WTC11 (cell line): ENCODE data around the gene PANK4.

Experiments used
- CTCF ChIP-seq: fragments of 200-600 bp; IDR thresholded peaks from 2 replicates; pipeline ENCODE4 v1.8.0; 2022; ENCODE audit warnings: antibody characterized with exemption
- HMGXB4 ChIP-seq: sonication (generic); formaldehyde crosslinking; IDR thresholded peaks from 2 replicates; pipeline ENCODE4 v1.8.1; 2023; ENCODE audit warnings: mild to moderate bottlenecking, moderate library complexity, missing genetic modification reagents
- IRF2 ChIP-seq: sonication (generic); formaldehyde crosslinking; IDR thresholded peaks from 2 replicates; pipeline ENCODE4 v1.8.0; 2022; ENCODE audit warnings: low read depth, missing genetic modification reagents, borderline replicate concordance
- JUN ChIP-seq: sonication (generic); formaldehyde crosslinking; IDR thresholded peaks from 2 replicates; pipeline ENCODE4 v1.8.0; 2023; ENCODE audit warnings: mild to moderate bottlenecking, missing genetic modification reagents
- KAT7 ChIP-seq: sonication (generic); formaldehyde crosslinking; IDR thresholded peaks from 2 replicates; pipeline ENCODE4 v1.8.1; 2023; ENCODE audit warnings: missing genetic modification reagents, mild to moderate bottlenecking, borderline replicate concordance
- NFYB ChIP-seq: sonication (generic); formaldehyde crosslinking; conservative IDR thresholded peaks from 2 replicates; pipeline ENCODE4 v1.8.0; 2022; ENCODE audit warnings: low read depth, missing genetic modification reagents
- SP1 ChIP-seq: sonication (generic); formaldehyde crosslinking; conservative IDR thresholded peaks from 2 replicates; pipeline ENCODE4 v1.8.1; 2022; ENCODE audit warnings: missing genetic modification reagents
- TEAD4 ChIP-seq: sonication (generic); formaldehyde crosslinking; IDR thresholded peaks from 2 replicates; pipeline ENCODE4 v1.8.0; 2022; ENCODE audit warnings: mild to moderate bottlenecking, missing genetic modification reagents
- ZBTB21 ChIP-seq: sonication (generic); formaldehyde crosslinking; IDR thresholded peaks from 2 replicates; pipeline ENCODE4 v1.8.1; 2023; ENCODE audit warnings: mild to moderate bottlenecking, missing genetic modification reagents, borderline replicate concordance
- ZNF423 ChIP-seq: fragments of 250-450 bp; sonication (Bioruptor Pico); IDR thresholded peaks from 2 replicates; pipeline ENCODE4 v2.1.2; 2022; ENCODE audit warnings: mild to moderate bottlenecking, moderate library complexity
- TF ChIP-seq, protein P1 (sequence below): sonication (generic); formaldehyde crosslinking; conservative IDR thresholded peaks from 2 replicates; pipeline ENCODE4 v1.8.1; 2023; ENCODE audit warnings: mild to moderate bottlenecking, low read depth, missing genetic modification reagents, moderate library complexity
- TF ChIP-seq, protein P2 (sequence below): sonication (generic); formaldehyde crosslinking; IDR thresholded peaks from 2 replicates; pipeline ENCODE4 v1.8.0; 2022; ENCODE audit warnings: mild to moderate bottlenecking, missing genetic modification reagents
- TF ChIP-seq, protein P3 (sequence below): sonication (generic); formaldehyde crosslinking; IDR thresholded peaks from 2 replicates; pipeline ENCODE4 v1.8.0; 2022; ENCODE audit warnings: mild to moderate bottlenecking, missing genetic modification reagents
- TF ChIP-seq, protein P4 (sequence below): sonication (generic); formaldehyde crosslinking; IDR thresholded peaks from 2 replicates; pipeline ENCODE4 v1.8.1; 2022; ENCODE audit warnings: low read depth, mild to moderate bottlenecking, moderate library complexity, missing genetic modification reagents, borderline replicate concordance

DNA sequence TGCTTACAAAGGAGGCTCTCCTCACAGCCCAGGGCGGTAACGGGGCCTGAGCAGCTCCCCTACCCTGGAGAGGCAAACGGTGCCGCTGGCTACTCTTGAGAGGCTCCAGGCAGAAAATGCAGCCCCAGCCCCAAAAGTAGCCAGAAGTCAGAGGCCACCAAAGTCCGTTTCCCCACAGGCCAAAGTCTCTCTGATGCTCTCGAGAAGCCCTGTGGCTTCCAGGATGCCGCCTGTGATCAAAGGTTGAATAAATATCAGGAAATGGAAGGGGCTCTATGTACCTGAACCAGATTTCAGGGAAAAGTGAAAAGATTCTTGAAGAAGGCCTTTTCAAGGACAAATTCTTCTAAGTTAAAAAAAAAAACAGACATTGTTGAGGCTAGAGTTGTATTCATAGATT lies 4.2 kb downstream of the PANK4 start:
- TF ChIP-seq SP1 (CRISPR knock-in tag), result no peak
- no peak for TF ChIP-seq CTCF
- TF ChIP-seq NFYB (CRISPR knock-in tag), result no peak
- TF ChIP-seq, protein P1, sequence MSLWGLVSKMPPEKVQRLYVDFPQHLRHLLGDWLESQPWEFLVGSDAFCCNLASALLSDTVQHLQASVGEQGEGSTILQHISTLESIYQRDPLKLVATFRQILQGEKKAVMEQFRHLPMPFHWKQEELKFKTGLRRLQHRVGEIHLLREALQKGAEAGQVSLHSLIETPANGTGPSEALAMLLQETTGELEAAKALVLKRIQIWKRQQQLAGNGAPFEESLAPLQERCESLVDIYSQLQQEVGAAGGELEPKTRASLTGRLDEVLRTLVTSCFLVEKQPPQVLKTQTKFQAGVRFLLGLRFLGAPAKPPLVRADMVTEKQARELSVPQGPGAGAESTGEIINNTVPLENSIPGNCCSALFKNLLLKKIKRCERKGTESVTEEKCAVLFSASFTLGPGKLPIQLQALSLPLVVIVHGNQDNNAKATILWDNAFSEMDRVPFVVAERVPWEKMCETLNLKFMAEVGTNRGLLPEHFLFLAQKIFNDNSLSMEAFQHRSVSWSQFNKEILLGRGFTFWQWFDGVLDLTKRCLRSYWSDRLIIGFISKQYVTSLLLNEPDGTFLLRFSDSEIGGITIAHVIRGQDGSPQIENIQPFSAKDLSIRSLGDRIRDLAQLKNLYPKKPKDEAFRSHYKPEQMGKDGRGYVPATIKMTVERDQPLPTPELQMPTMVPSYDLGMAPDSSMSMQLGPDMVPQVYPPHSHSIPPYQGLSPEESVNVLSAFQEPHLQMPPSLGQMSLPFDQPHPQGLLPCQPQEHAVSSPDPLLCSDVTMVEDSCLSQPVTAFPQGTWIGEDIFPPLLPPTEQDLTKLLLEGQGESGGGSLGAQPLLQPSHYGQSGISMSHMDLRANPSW (CRISPR knock-in tag), result no peak
- TF ChIP-seq IRF2 (CRISPR knock-in tag), result no peak
- TF ChIP-seq, protein P2, sequence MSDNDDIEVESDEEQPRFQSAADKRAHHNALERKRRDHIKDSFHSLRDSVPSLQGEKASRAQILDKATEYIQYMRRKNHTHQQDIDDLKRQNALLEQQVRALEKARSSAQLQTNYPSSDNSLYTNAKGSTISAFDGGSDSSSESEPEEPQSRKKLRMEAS (CRISPR knock-in tag), result no peak
- TF ChIP-seq ZNF423 (CRISPR knock-in tag), result no peak
- TF ChIP-seq, protein P3, sequence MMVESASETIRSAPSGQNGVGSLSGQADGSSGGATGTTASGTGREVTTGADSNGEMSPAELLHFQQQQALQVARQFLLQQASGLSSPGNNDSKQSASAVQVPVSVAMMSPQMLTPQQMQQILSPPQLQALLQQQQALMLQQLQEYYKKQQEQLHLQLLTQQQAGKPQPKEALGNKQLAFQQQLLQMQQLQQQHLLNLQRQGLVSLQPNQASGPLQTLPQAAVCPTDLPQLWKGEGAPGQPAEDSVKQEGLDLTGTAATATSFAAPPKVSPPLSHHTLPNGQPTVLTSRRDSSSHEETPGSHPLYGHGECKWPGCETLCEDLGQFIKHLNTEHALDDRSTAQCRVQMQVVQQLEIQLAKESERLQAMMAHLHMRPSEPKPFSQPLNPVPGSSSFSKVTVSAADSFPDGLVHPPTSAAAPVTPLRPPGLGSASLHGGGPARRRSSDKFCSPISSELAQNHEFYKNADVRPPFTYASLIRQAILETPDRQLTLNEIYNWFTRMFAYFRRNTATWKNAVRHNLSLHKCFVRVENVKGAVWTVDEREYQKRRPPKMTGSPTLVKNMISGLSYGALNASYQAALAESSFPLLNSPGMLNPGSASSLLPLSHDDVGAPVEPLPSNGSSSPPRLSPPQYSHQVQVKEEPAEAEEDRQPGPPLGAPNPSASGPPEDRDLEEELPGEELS (CRISPR knock-in tag), result no peak
- TF ChIP-seq TEAD4 (CRISPR knock-in tag), result no peak
- TF ChIP-seq HMGXB4 (CRISPR knock-in tag), result no peak
- TF ChIP-seq ZBTB21 (CRISPR knock-in tag), result no peak
- TF ChIP-seq KAT7 (CRISPR knock-in tag), result no peak
- TF ChIP-seq JUN (CRISPR knock-in tag), result no peak
- TF ChIP-seq, protein P4, sequence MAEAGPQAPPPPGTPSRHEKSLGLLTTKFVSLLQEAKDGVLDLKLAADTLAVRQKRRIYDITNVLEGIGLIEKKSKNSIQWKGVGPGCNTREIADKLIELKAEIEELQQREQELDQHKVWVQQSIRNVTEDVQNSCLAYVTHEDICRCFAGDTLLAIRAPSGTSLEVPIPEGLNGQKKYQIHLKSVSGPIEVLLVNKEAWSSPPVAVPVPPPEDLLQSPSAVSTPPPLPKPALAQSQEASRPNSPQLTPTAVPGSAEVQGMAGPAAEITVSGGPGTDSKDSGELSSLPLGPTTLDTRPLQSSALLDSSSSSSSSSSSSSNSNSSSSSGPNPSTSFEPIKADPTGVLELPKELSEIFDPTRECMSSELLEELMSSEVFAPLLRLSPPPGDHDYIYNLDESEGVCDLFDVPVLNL (CRISPR knock-in tag), result no peak
